ENCODE results near the gene LYPD3.

The LYPD3 gene

GRCh38 chr19:43455321-43456113 is 9.9 kb downstream of the LYPD3 start:
- no peak for DNase-seq (ENCODE audit: low read depth)
- H3K4me3 ChIP-seq (ENCODE audit: low read depth, low read length) = no peak overlapping the region
- no peak for TF ChIP-seq CTCF (IDR thresholded peaks at IDR 0.05; ENCODE audit: low read depth, low read length, missing control alignments)

DNA sequence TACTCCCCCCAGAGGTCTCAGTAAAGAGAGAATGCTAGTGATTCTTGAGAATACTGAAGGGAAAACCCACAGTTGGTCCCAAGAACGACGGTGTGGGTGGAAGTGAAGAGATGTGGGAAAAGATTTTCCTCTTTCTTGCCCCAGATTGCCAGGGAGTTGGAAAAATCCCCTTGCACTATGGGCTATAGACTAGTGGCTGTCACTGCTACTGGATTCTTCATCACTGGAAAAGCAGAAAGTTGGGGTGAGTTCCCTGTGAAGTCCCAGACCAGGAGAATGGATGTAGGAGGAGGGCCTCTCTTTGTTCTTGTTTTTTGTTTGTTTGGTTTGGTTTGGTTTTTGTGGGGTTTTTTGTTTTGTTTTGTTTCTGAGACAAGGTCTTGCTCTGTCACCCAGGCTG is 11.4 kb downstream of the LYPD3 start:
- no peak for DNase-seq (ENCODE audit: low read depth)
- H3K4me3 ChIP-seq (ENCODE audit: low read depth, low read length) = no peak overlapping the region
- TF ChIP-seq CTCF (IDR thresholded peaks at IDR 0.05; ENCODE audit: low read depth, low read length, missing control alignments) = no peak

DNA sequence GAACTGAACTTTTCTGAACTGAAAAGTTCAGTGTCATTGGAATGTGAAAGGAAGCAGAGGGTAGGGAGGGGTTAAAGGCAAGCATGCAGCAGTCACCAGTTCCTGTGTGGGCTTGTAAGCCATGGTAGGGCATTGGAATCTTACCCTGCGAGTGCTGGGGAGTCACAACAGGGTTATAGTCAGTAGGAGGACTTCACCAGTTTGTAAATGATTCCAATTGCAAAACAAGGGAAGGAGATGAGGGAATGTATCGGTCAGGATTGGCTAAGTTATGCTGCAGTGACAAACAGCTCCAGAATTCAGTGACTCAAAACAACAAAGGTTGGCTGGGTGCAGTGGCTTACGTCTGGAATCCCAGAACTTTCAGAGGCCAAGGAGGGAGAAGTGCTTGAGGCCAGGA is 12.8 kb downstream of the LYPD3 start:
- H3K4me3 ChIP-seq (ENCODE audit: low read depth, low read length) = no peak overlapping the region
- DNase-seq (ENCODE audit: low read depth) = no peak
- no peak for TF ChIP-seq CTCF (IDR thresholded peaks at IDR 0.05; ENCODE audit: low read depth, low read length, missing control alignments)

- no peak overlapping the region for H3K4me3 ChIP-seq (ENCODE audit: low read depth, low read length)
- no peak for TF ChIP-seq CTCF (IDR thresholded peaks at IDR 0.05; ENCODE audit: low read depth, low read length, missing control alignments)
- no peak for DNase-seq (ENCODE audit: low read depth)
Measured at GRCh38 chr19:43450545-43450997, 14.8 kb downstream of the LYPD3 start.

- H3K4me3 ChIP-seq (ENCODE audit: low read depth, low read length) = no peak overlapping the region
- DNase-seq (ENCODE audit: low read depth) = no peak
- no peak for TF ChIP-seq CTCF (IDR thresholded peaks at IDR 0.05; ENCODE audit: low read depth, low read length, missing control alignments)
Measured at GRCh38 chr19:43447655-43448054, 17.8 kb downstream of the LYPD3 start.

DNA sequence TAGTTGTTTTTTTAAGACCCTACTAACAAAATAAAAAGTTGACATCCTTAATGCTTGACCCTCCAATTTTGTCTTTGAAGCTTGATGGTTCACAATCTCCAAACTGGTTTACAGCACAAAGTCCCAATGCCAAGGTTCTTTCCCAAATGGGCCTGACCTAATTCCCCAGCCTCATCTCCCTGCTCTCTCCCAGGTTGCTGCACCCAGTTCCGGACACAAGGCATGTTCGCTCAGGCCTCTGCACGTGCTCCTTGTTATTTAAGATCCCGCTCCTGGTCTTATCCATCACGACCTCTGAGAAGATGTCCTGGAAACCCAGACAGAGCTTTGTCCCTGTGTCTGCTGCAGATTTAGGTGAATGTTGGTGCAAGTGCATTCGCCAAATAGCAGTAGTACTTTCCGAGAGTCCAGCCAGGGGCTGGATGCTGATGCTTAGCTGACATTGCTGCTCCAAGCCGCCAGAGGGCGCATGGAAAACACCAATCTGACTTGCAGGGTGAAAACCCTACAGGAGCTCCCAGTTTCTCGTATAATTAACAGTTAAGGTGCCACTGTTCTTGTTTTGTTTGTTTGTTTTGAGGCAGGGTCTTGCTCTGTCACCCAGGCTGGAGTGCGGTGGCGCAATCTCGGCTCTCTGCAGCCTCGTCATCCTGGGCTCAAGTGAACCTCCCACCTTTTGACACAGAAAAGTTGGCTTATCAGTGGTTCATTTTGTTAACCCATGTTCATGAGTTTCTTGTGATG is 18.5 kb downstream of the LYPD3 start:
- peak; percentile 27 for DNase-seq (ENCODE audit: low read depth)
- no peak overlapping the region for H3K4me3 ChIP-seq (ENCODE audit: low read depth, low read length)
- peak; percentile 92 for TF ChIP-seq CTCF (IDR thresholded peaks at IDR 0.05; ENCODE audit: low read depth, low read length, missing control alignments)

Measured in GM12864 (cell line).